GM23248 (cell line): Measurements from ENCODE around the gene TRPV2.

Experiments
- EZH2 ChIP-seq: fragments of 200-600 bp; sonication (generic); IDR thresholded peaks from 2 replicates; pipeline ENCODE4 v1.6.1; 2018; ENCODE audit warnings: antibody characterized with exemption, mild to moderate bottlenecking; ENCODE audit not compliant: insufficient read depth, poor library complexity, severe bottlenecking
- EZH2phosphoT487 ChIP-seq: fragments of 200-600 bp; sonication (generic); IDR thresholded peaks from 2 replicates; pipeline ENCODE4 v1.6.1; 2018; ENCODE audit warnings: antibody characterized with exemption, moderate library complexity, mild to moderate bottlenecking, low read depth; ENCODE audit not compliant: insufficient read depth

DNA sequence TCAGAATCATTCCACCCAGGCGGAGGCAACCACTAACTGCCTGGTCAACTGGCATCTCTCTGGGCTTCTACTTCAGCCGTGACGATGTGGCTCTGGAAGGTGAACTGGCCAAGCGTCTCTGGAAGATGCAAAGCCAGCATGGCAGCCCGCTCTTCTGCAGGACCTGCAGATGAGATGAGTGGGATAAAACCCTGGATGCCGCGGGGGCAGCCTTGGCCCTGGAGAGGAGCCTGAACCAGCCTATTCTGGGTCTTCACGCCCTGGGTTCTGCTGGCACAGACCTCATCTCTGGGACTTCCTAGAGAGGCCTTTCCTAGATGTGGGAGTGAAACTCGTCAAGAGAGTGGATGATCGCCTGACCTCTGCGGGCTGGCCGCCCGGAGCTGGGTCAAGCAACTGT is 23.9 kb upstream of the TRPV2 start:
- no peak for TF ChIP-seq EZH2phosphoT487
- TF ChIP-seq EZH2 = no peak
